Sigmoid colon (tissue), 7 donors: ENCODE measurements around the gene NR1D1. TPM values are rescaled to one million over a fixed set of nuclear protein-coding genes. Genes with fewer than 3 reads are reported as not detected.
A peak's percentile ranks its signal among the peaks of the same experiment; 100 is the strongest.

ENCODE experiments used
- DNase-seq: peaks from one replicate; pipeline ENCODE4 v3.0.0-alpha.2; 2019
- H3K27ac ChIP-seq, 4 donors: fragments of 200-600 bp; sonication (generic); one replicate each; pipeline ENCODE4 v1.5.1; 2016 to 2019; ENCODE audit warnings: mild to moderate bottlenecking in 1 of 4
- H3K27me3 ChIP-seq, 3 donors: fragments of 200-600 bp; sonication (generic); one replicate each; pipeline ENCODE4 v1.5.1; 2019; ENCODE audit warnings: mild to moderate bottlenecking in 1 of 3
- H3K36me3 ChIP-seq, 4 donors: fragments of 200-600 bp; sonication (generic); one replicate each; pipeline ENCODE4 v1.5.1; 2016 to 2019
- H3K4me1 ChIP-seq, 4 donors: fragments of 200-600 bp; sonication (generic); one replicate each; pipeline ENCODE4 v1.5.1; 2017 to 2019
- H3K4me3 ChIP-seq, 4 donors: fragments of 200-600 bp; sonication (generic); one replicate each; pipeline ENCODE4 v1.5.1; 2017 to 2019; ENCODE audit warnings: mild to moderate bottlenecking in 2 of 4, moderate library complexity in 1 of 4
- H3K9me3 ChIP-seq, 4 donors: fragments of 200-600 bp in 3 of 4; sonication (generic) in 3 of 4; one replicate each; pipeline versions ENCODE4 v1.5.1 to v1.6.1; 2013 to 2019
- CTCF ChIP-seq, 4 experiments: fragments of 450-650 bp in 3 of 4; fragments of 200-600 bp in 1 of 4; IDR thresholded peaks; one replicate each; pipeline ENCODE4 v1.5.1; 2016 to 2019; ENCODE audit warnings: antibody characterized with exemption in 4 of 4, mild to moderate bottlenecking in 3 of 4, moderate library complexity in 2 of 4
- EP300 ChIP-seq, 4 donors: sonication (generic); formaldehyde crosslinking; IDR thresholded peaks; one replicate each; pipeline ENCODE4 v1.6.1; 2017; ENCODE audit warnings: antibody characterized with exemption in 4 of 4
- POLR2A ChIP-seq, 2 donors: fragments of 450-650 bp; IDR thresholded peaks; one replicate each; pipeline ENCODE4 v1.6.1; 2016; ENCODE audit warnings: antibody characterized with exemption in 2 of 2, mild to moderate bottlenecking in 2 of 2, moderate library complexity in 2 of 2
- POLR2AphosphoS5 ChIP-seq, 4 donors: sonication (generic); formaldehyde crosslinking; IDR thresholded peaks; one replicate each; pipeline ENCODE4 v1.6.1; 2017; ENCODE audit warnings: antibody characterized with exemption in 4 of 4
- WGBS, 2 donors: extraction: QIAGEN DNeasy Blood & Tissue Kit; methylation state at CpG; one replicate each; pipeline ENCODE4 v1.1.7; 2013; 5-methylcytosine and 5-hydroxymethylcytosine counted together
- intact Hi-C: fragments of 100-400 bp; cut with DNase I; formaldehyde crosslinking; loops from one replicate; pipeline ENCODE4 v1.15.1; 2023
- polyA plus RNA-seq, 3 donors: library from polyadenylated mRNA; stranded (reverse); fragments of 200-250 nt; gene quantifications; one replicate each; pipeline ENCODE4 v1.2.3, GENCODE V29; 2013
- total RNA-seq, 4 donors: library from RNA; depleted of rRNA; stranded (reverse); fragments of >200 nt; gene quantifications; one replicate each; pipeline ENCODE4 v1.1.0, GENCODE V29; 2016
- donor health status: healthy with polysubstance abuse.
- donor health status: Bipolar disorder and iron deficiency.
- donor health status: healthy.

The NR1D1 gene
- total and polyA plus RNA-seq, 7 donors: 4.1 to 12.8 (median 11.4) TPM

GRCh38 chr17:40073454-40074174 is 26.8 kb downstream of the NR1D1 start:
- Histone ChIP-seq H3K27me3 (no peaks in the 10 kb centered on the region), H3K36me3 (peaks cover 7 to 28% (median 14%) of the 10 kb centered on the region in 4 donors), H3K9me3 (no peaks in the 10 kb centered on the region), H3K4me1 (peaks cover 0 to 91% (median 88%) of the 10 kb centered on the region in 4 donors), H3K27ac (peak overlapping the region; percentile 96 to 99 (median 98)), H3K4me3 (no peak overlapping the region)
- TF ChIP-seq POLR2A (IDR thresholded peaks at IDR 0.05): no peak
- TF ChIP-seq CTCF (IDR thresholded peaks at IDR 0.05): no peak
- TF ChIP-seq POLR2AphosphoS5 (IDR thresholded peaks at IDR 0.05): no peak
- TF ChIP-seq EP300 (IDR thresholded peaks at IDR 0.05): no peak
- 74 to 82% methylated on average over 7 of the region's 7 CpGs for WGBS, 2 donors
- intact Hi-C loops: no loop called here
- DNase-seq: no peak

DNA sequence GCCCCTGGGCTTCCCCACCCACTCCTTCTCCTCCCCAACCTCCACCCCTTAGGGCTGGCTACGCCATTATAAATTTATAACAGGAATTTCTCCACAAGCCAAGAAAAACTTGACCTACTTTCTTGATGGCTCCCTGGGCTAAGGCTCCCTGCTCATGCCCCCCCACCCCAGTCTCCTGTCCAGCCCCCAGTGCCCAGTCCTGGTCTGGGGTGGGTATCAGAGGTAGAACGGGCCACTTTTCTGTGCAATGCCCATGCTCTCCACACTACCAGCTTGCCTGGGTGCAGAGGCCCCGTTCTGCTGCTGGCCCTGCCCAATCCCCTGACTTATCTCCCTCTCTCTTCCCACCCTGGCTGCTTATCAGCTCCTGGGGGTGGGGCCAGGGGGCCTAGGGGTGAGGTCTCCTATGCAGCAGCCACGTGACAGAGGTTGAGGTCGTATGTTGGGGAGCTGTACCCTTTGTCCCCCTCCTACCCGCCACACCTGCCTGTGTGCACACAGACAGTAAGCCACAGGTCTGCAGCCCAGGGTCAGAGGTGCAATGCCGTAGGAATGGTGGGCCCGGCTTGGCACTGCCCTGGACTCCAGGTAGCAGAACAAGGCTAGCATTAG is 27.5 kb downstream of the NR1D1 start:
- no peak for TF ChIP-seq POLR2AphosphoS5 (IDR thresholded peaks at IDR 0.05)
- TF ChIP-seq CTCF (IDR thresholded peaks at IDR 0.05): no peak
- no peak for TF ChIP-seq POLR2A (IDR thresholded peaks at IDR 0.05)
- no peak for TF ChIP-seq EP300 (IDR thresholded peaks at IDR 0.05)
- Histone ChIP-seq H3K4me3 (peak overlapping the region; percentile 8 to 40 (median 36)), H3K36me3 (peaks cover 5 to 20% (median 8%) of the 10 kb centered on the region in 4 donors), H3K9me3 (no peaks in the 10 kb centered on the region), H3K4me1 (peaks cover 0 to 97% (median 95%) of the 10 kb centered on the region in 4 donors), H3K27ac (peak overlapping the region; percentile 96 to 99 (median 98)), H3K27me3 (no peaks in the 10 kb centered on the region)
- intact Hi-C loops: no loop called here
- WGBS, 2 donors: 13 to 50% methylated on average over 8 of the region's 8 CpGs
- DNase-seq: peak; percentile 74

- WGBS, 2 donors: 7 to 36% methylated on average over 19 of the region's 19 CpGs
- Histone ChIP-seq H3K4me1 (peaks cover 0 to 99% (median 98%) of the 10 kb centered on the region in 4 donors), H3K4me3 (peak overlapping the region; percentile 8 to 40 (median 36)), H3K36me3 (peaks cover 3 to 14% (median 6%) of the 10 kb centered on the region in 4 donors), H3K27ac (peak overlapping the region; percentile 96 to 99 (median 98)), H3K27me3 (no peaks in the 10 kb centered on the region), H3K9me3 (no peaks in the 10 kb centered on the region)
- intact Hi-C loops: no loop called here
- DNase-seq: peak; percentile 97
- TF ChIP-seq POLR2AphosphoS5 (IDR thresholded peaks at IDR 0.05): peak; percentile 66 to 78 (median 74)
- peak in 3 of 4 donors; percentile 57 to 83 (median 69) for TF ChIP-seq EP300 (IDR thresholded peaks at IDR 0.05)
- TF ChIP-seq POLR2A (IDR thresholded peaks at IDR 0.05): no peak
- no peak for TF ChIP-seq CTCF (IDR thresholded peaks at IDR 0.05)
Measured at GRCh38 chr17:40072040-40072734, 28.2 kb downstream of the NR1D1 start.

- TF ChIP-seq POLR2A (IDR thresholded peaks at IDR 0.05): peak in 1 of 2 donors; percentile 1
- TF ChIP-seq POLR2AphosphoS5 (IDR thresholded peaks at IDR 0.05): no peak
- no peak for TF ChIP-seq CTCF (IDR thresholded peaks at IDR 0.05)
- no peak for TF ChIP-seq EP300 (IDR thresholded peaks at IDR 0.05)
- Histone ChIP-seq H3K27me3 (no peaks in the 10 kb centered on the region), H3K4me3 (peak overlapping the region; percentile 4 to 40 (median 36)), H3K27ac (peak overlapping the region; percentile 96 to 99 (median 98)), H3K9me3 (no peaks in the 10 kb centered on the region), H3K36me3 (peaks cover 0 to 8% (median 6%) of the 10 kb centered on the region in 4 donors), H3K4me1 (peaks cover 0 to 99% (median 98%) of the 10 kb centered on the region in 4 donors)
- peak; percentile 90 for DNase-seq
- 6 to 51% methylated on average over 16 of the region's 16 CpGs for WGBS, 2 donors
- intact Hi-C loops: no loop called here
Measured at GRCh38 chr17:40071313-40072039, 28.9 kb downstream of the NR1D1 start.
